NCI-H1930 (cell line): ENCODE measurements around the gene ZYX.
"Not testable (repeated sequence)": the region's sequence is repeated elsewhere in the genome, so short reads cannot be mapped to it uniquely, and the experiment has no call there.

ENCODE experiments used
- DNase-seq, 2 experiments: peaks; one replicate each; lab custom pipeline; 2025; lab: John Stamatoyannopoulos, UW

ZYX gene

DNA sequence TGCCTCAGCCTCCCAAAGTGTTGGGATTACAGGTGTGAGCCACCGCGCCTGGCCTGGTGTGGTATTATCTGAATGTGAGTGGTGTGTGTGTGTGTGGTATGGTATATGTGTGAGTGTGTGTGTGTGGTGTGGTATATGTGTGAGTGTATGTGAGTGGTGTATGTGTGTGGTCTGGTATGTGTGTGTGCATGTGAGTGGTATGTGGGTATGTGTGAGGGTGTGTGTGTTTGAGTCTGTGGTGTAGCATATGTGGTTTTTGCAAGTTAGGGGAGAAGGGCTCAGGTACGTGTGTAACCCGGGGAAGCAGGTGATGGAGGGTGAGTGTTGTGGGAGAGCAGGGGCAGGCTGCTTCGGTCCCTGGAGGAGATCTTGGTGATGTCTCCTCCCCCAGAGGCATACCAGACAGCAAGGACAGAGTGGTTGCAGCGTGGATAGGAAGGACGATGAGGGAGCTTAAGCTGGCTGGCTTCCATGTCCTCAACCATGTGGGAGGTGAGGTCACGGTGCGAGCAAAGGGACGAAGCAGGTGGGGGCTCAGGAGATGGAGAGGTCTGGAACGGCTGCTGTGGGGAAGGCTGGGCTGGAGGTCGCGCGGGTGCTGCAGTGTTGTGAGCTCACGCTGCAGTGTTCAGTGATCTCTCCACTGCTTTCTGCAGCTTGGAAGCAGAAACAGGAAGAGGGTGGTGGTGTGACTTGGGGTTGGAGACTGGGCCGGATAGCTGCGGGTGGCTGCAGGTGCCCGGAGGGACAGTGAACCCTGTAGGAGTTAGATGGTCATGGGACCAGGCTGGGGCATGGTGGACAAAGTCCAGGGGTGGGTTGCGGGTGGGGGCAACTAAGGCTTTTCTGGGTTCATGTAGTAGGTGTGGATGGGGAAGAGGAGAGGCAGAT lies 5.0 kb downstream of the ZYX start:
- no peak for DNase-seq

- DNase-seq = no peak
Measured at GRCh38 chr7:143387156-143387975, 6.2 kb downstream of the ZYX start.

DNA sequence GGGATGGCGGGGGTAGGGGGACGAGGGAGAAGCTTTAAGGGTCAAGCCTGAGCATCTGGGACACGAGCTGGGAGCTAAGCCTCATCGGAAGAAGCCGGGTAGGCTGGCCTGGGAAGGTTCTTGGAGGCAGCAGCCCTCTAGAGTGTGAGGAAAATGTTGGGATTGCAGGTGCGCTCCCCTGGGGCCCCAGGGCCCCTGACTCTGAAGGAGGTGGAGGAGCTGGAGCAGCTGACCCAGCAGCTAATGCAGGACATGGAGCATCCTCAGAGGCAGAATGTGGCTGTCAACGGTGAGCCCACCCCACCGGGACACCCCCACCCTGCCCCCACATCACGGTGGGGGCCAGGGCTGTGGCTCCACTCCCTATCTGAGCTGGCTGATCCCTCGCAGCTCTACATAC lies 6.9 kb downstream of the ZYX start:
- no peak for DNase-seq

- no peak for DNase-seq
Measured at GRCh38 chr7:143388491-143389101, 7.5 kb downstream of the ZYX start.

DNA sequence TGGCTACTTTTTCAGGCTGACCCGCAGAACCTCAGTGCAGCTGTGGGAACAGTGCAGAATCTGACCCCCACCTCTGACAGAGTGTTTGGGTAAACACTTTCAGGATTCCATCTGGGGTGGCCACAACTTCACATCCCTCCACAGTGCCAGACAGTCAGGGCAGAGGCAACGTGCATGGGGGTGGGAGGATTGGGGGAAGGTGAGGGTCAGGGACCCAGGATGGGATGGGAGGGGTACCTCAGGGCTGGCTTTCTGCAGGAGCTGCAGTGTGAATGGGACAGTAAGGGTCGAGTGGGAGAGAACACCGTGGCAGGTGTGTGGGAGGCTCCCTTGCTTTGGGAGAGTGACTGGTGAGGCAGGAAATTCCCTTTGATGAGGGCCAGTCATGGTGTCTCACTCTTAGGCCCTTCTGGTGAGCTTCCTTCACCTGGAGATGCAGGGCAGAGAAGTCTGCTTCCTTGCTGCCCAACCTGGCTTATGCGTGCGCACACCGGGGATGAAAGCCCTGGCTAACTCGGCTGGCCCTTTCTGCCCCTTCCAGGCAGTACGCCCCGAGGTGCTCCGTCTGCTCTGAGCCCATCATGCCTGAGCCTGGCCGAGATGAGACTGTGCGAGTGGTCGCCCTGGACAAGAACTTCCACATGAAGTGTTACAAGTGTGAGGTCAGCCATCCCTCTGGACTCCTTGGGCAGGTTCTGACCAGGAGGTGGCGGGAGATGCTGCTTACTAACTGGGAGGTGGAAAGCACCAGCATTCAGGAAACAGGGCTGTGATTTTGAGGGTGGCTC lies 8.4 kb downstream of the ZYX start:
- no peak for DNase-seq

DNA sequence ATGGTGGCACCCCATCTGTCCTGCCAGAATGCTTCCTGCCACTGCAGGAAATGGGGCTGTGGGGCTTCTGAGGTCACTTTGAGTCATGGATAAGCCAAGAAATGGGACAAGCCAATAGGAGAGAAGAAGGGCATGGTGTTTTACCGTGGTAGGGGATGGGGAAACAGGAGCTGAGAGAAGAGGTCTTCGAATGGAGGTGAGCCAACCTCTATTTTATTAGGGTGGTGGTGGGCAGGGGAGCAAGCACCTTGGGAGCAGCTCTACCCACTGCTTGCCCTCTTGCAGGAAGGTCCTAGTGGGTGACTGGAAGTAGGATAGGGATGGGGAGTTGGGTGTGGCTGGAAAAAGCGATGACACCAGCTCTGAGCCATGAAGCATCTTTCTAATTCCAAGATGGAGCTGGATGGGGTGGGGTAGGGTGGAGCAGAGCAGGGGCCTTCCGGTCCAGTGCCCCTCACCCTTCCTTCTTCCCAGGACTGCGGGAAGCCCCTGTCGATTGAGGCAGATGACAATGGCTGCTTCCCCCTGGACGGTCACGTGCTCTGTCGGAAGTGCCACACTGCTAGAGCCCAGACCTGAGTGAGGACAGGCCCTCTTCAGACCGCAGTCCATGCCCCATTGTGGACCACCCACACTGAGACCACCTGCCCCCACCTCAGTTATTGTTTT lies 9.1 kb downstream of the ZYX start:
- DNase-seq = no peak

DNA sequence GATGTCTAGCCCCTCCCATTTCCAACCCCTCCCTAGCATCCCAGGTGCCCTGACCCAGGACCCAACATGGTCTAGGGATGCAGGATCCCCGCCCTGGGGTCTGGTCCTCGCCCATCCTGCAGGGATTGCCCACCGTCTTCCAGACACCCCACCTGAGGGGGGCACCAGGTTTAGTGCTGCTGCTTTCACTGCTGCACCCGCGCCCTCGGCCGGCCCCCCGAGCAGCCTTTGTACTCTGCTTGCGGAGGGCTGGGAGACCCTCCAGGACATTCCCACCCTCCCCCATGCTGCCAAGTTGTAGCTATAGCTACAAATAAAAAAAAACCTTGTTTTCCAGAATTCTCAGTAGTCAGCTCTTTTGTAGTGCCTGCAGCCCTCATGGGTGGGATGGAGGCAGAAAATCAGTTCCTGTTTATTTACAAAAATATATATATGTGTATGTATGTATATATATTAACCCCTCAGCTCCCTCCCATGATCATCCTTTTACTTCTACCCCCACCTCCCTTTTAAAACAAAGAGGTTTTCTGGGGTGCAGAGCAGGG lies 9.7 kb downstream of the ZYX start:
- DNase-seq = no peak

GRCh38 chr7:143391462-143392404 lies 10.6 kb downstream of the ZYX start:
- no peak for DNase-seq

- DNase-seq = not testable (repeated sequence)
Measured at GRCh38 chr7:143392427-143392826, 11.3 kb downstream of the ZYX start.

- no peak for DNase-seq
Measured at GRCh38 chr7:143392875-143393266, 11.7 kb downstream of the ZYX start.

DNA sequence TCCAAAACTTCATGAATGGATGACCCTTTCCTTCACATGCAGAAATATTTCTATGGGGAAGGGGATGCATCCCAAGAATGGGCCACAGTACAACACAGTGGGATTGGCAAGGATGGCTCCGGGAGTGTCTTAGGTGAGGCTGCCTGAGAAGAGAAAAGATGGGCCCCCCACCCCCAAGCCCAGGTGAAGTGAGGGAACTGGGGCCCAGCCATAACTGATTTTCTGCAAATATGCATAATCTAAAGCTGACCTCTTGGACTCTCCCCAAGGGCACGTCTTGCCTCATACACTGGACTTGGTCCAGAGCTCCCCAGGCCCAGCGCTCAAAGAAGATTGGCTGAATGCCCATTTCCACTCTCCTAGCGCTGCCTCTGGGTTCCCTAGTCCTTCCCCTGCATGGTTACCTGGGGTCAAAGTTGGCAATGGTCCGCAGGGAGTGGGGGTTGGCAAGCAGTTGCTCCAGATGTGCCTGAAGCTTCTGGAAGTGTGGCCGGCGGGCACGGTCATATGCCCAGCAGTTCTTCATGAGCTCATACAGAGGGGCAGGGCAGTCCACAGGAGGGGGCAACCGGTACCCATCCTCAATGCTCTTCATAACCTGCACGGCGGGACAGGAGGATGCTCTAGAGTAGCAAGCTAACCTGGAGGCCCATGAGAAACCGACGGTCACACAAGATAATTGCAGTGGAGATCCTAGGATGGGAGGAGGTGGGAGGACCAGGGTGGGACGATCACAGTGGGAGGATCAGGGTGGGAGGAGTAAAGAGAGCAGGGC lies 12.3 kb downstream of the ZYX start:
- DNase-seq = no peak

DNA sequence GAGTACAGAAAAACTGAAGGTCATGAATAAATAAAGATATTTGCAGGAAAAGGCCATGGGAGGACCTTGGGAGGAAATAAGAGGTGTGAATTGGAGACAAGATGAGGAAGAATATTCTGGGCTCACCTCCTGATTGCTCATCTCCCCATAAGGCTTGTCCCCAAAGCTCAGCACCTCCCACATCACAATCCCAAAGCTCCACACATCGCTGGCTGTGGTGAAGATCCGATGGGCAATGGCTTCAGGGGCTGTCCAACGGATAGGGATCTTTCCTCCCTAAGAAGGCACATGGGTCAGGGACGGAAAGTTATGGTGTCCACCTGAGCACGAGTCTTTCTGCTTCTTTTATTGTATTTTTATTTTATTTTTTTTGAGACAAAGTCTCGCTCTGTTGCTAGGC lies 12.9 kb downstream of the ZYX start:
- DNase-seq = no peak

DNA sequence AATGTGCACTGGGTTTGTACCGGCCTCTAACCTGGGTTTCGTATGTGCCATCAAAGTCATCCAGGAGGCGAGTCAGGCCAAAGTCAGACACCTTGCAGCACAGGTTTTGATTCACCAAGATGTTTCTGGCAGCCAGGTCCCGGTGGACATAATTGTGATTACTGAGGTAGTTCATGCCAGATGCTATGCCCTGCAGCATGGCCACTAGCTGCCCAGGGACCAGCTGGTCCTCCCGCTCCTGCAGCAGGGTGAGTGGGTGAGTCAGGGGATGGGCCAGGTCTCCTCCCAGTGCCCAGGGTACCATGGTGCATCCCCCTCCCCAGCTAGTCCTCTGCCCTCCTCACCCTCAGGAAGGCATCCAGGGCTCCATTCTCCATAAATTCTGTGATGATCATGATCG lies 13.6 kb downstream of the ZYX start:
- DNase-seq = no peak

DNA sequence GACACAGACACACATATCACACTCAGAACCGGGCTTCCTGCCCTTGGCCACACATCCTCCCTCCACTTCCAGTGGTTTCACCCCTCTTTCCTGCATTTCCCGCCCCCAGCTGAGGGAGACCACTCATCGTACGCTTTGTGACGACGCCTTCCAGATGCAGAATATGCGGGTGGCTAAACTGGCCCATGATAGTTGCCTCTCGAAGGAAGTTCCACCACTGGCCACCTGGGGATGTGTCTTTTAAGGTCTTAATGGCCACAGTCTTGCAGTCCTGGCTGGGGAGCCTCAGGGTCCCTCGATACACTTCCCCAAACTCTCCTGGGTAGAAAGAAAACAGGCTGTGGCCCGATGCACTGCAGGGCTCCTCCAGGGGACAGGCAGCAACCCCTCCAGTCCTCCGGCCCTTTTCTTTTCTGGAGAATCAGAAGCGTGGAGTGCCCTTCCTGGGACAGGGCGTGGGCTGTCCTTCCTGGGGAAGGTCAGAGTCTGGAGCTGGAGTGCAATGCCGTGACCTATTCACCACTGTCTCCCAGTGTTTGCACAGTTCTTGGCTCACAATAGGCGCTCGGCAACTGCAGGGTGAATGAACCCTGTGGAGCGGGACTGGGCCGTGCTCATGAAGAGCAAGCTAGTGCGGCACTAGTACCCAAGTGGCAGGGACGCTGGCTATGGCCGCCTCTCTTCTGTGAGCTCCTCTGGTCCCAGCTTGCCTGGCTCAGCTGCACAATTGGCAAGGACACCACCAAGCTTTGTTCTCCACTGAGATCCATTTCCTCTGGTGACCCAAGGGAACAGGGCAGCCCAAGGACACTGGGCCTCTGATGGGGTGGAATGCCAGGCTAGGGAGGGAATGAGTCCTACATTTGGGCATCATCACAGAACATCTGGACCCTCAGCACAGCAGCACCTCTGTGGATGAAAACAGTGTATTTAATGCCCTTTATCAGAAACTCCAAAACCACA lies 14.3 kb downstream of the ZYX start:
- DNase-seq = no peak

DNA sequence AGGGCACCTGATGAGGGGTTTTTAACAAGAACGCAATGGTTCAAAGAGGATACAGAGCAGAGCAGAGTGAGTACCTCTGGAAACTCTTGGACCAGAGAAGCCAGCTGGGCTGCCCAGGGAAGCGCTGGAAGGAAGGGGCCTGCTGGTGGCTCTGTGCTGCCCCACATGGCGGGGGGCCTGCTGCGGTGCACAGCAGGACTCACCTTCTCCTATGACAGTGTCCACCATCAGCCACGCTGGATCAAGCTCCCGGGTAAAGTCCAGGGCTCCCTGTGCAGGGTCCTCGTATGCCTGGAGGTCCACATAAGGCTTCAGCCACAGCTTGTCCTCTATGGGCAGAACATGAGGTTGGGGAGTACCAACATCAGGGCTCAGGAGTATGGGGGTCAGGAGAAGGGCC lies 15.0 kb downstream of the ZYX start:
- DNase-seq = no peak

- DNase-seq = no peak
Measured at GRCh38 chr7:143396625-143397556, 15.7 kb downstream of the ZYX start.
